HEK293T (cell line): ENCODE measurements around the gene CDV3.

Experiments used
- CTCF ChIA-PET: fragments of 350-600 bp; formaldehyde crosslinking; extraction: SDS; loops from one replicate; lab custom pipeline; 2021; ENCODE audit warnings: antibody characterized with exemption, inconsistent platforms; lab: Yijun Ruan, JAX
- POLR2A ChIA-PET: fragments of 350-600 bp; formaldehyde crosslinking; extraction: SDS; loops from one replicate; lab custom pipeline; 2020; ENCODE audit warnings: antibody characterized with exemption, inconsistent platforms; lab: Yijun Ruan, JAX
- DNase-seq: peaks from one replicate; pipeline ENCODE4 v3.0.0; 2012; ENCODE audit warnings: mixed read lengths; ENCODE audit errors: extremely low spot score
- ARNT ChIP-seq: fragments of 450-650 bp; IDR thresholded peaks from 2 replicates; pipeline ENCODE4 v1.6.1; 2017; ENCODE audit warnings: mild to moderate bottlenecking
- BHLHE40 ChIP-seq: fragments of 450-650 bp; IDR thresholded peaks from 2 replicates; pipeline ENCODE4 v1.6.1; 2016; ENCODE audit warnings: mild to moderate bottlenecking, moderate library complexity, borderline replicate concordance
- CTBP1 ChIP-seq: fragments of 450-650 bp; IDR thresholded peaks from 2 replicates; pipeline ENCODE4 v1.6.1; 2016; ENCODE audit warnings: borderline replicate concordance
- ELF4 ChIP-seq: fragments of 450-650 bp; IDR thresholded peaks from 2 replicates; pipeline ENCODE4 v1.6.1; 2017; ENCODE audit warnings: antibody characterized with exemption
- FOXA1 ChIP-seq: fragments of 450-650 bp; IDR thresholded peaks from 2 replicates; pipeline ENCODE4 v1.6.1; 2016; ENCODE audit warnings: mild to moderate bottlenecking
- FOXK2 ChIP-seq: fragments of 450-650 bp; IDR thresholded peaks from 2 replicates; pipeline ENCODE4 v1.6.1; 2016; ENCODE audit warnings: mild to moderate bottlenecking
- FOXM1 ChIP-seq: fragments of 450-650 bp; IDR thresholded peaks from 2 replicates; pipeline ENCODE4 v1.6.1; 2017; ENCODE audit warnings: mild to moderate bottlenecking, borderline replicate concordance
- HDGF ChIP-seq: fragments of 450-650 bp; IDR thresholded peaks from 2 replicates; pipeline ENCODE4 v1.6.1; 2017; ENCODE audit warnings: antibody characterized with exemption, borderline replicate concordance
- L3MBTL2 ChIP-seq: fragments of 450-650 bp; conservative IDR thresholded peaks from 2 replicates; pipeline ENCODE4 v1.6.1; 2016; ENCODE audit warnings: mild to moderate bottlenecking
- LEF1 ChIP-seq: fragments of 450-650 bp; IDR thresholded peaks from 2 replicates; pipeline ENCODE4 v1.6.1; 2017; ENCODE audit warnings: mild to moderate bottlenecking, borderline replicate concordance
- NFRKB ChIP-seq: fragments of 450-650 bp; IDR thresholded peaks from 2 replicates; pipeline ENCODE4 v1.6.1; 2016; ENCODE audit warnings: mild to moderate bottlenecking, moderate library complexity
- SP1 ChIP-seq: fragments of 450-650 bp; IDR thresholded peaks from 2 replicates; pipeline ENCODE4 v1.6.1; 2017
- SUZ12 ChIP-seq: fragments of 450-650 bp; IDR thresholded peaks from 2 replicates; pipeline ENCODE4 v1.6.1; 2016; ENCODE audit warnings: mild to moderate bottlenecking
- TARDBP ChIP-seq: fragments of 450-650 bp; IDR thresholded peaks from 2 replicates; pipeline ENCODE4 v1.6.1; 2016
- ZNF384 ChIP-seq: fragments of 450-650 bp; IDR thresholded peaks from 2 replicates; pipeline ENCODE4 v1.6.1; 2016
- TF ChIP-seq, protein P1 (sequence below): fragments of 450-650 bp; IDR thresholded peaks from 2 replicates; pipeline ENCODE4 v1.6.1; 2016

CDV3 gene

DNA sequence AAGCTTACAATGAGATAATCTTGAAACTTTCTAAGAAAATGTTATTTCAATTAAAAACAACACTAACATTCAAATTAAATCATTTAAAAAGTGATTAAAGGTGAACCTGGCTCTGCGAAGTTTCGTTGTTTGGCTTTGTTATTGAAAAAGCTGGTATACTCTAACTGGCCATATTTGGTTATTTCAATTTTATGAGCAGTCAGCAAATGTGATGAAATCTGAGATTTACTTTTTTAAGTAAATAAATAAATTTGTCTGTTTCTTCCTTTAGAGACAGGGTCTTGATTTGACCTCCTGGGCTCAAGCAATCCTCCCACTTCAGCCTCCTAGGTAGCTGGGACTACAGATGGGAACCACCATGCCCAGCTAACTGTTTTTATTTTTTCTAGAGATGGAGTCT lies 38.0 kb downstream of the CDV3 start:
- CTCF ChIA-PET: no interaction called here
- TF ChIP-seq SUZ12 (no peak), ARNT (no peak), BHLHE40 (no peak), FOXK2 (no peak), NFRKB (no peak), ZNF384 (no peak), L3MBTL2 (no peak), FOXA1 (no peak), HDGF (no peak), LEF1 (no peak), TARDBP (no peak), FOXM1 (no peak), CTBP1 (no peak), ELF4 (no peak), SP1 (no peak)
- TF ChIP-seq, protein P1, sequence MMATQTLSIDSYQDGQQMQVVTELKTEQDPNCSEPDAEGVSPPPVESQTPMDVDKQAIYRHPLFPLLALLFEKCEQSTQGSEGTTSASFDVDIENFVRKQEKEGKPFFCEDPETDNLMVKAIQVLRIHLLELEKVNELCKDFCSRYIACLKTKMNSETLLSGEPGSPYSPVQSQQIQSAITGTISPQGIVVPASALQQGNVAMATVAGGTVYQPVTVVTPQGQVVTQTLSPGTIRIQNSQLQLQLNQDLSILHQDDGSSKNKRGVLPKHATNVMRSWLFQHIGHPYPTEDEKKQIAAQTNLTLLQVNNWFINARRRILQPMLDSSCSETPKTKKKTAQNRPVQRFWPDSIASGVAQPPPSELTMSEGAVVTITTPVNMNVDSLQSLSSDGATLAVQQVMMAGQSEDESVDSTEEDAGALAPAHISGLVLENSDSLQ: no peak
- DNase-seq: no peak
- POLR2A ChIA-PET: no interaction called here

DNA sequence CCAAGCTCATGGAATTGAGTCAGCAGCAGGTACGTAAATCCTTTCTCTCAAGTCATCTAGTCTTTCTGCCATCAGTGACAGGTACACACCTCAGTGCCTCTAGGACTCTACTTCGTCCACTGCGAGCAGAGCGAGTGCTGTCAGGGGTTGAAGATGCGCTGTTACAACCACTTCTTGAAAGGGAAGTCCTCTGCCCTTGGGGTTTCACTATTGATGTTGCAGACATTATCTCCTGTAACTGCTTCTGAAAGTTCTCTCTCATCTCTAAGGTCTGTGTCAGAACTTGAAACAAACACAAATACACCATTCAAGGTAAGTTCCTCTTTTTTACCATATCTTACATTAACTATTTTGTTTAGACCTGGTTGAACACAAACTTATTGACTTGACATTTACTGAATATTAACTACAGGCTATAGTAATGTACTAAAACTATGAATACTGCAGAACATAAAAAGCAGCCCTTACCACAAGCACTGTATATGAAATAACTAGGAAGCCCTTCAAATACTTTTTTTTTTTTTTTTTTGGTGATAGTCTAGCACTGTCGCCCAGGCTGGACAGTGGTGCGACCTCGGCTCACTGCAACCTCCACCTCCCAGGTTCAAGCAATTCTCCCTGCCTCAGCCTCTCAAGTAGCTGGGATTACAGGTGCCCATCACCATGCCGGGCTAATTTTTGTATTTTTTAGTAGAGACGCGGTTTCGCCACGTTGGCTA lies 46.7 kb downstream of the CDV3 start:
- ChIA-PET CTCF (interaction anchor here (0.6 kb wide), 1 partner anchor 9 kb away, joined by 3 read pairs; no protein-coding TSS in a partner anchor), POLR2A (no interaction called here)
- no peak for DNase-seq
- TF ChIP-seq SUZ12: no peak
- no peak for TF ChIP-seq ZNF384
- TF ChIP-seq FOXK2: no peak
- no peak for TF ChIP-seq HDGF
- TF ChIP-seq L3MBTL2: no peak
- TF ChIP-seq NFRKB: no peak
- TF ChIP-seq, protein P1: no peak
- TF ChIP-seq CTBP1: no peak
- TF ChIP-seq BHLHE40: no peak
- TF ChIP-seq ARNT: no peak
- TF ChIP-seq LEF1: no peak
- TF ChIP-seq SP1: no peak
- TF ChIP-seq FOXM1: no peak
- TF ChIP-seq TARDBP: no peak
- no peak for TF ChIP-seq FOXA1
- TF ChIP-seq ELF4: no peak

DNA sequence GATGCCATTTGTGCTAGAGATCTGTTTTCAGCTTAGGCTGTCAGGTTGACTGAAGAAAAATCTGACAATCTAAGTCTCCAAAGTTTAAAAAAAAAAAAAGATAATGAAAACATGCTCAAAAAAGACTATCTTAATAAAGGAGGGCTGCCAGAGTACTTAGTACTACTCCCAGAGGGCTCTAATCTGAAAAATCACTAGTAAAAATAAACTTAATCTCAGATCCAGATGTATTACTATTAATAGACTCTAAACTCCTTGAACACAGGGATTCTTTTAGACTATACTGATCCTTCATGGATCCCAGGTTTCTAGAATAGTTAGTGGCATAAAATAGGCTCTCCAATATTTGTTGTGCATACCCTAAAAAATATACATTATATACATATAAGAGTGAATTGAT lies 54.3 kb downstream of the CDV3 start:
- no peak for DNase-seq
- ChIA-PET CTCF (no interaction called here), POLR2A (no interaction called here)
- TF ChIP-seq TARDBP: no peak

DNA sequence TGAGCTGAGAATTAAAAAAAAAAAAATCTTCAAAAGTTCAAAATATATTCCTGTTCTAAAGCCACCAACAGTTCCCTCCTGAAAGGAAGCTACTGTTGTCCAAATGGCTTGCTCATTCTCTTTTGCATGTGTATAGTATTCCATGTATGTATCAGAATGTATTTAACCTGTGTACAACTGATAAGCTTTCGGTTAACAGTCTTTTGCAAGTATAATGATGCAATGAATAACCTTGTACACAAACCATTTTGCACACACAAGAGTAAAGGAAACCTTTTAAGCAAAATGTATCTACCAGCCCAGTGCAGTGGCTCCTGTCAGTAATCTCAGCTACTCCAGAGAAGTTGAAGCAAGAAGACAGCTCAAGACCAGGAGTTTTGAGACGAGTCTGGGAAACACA lies 55.7 kb downstream of the CDV3 start:
- TF ChIP-seq L3MBTL2: no peak
- no peak for DNase-seq
- CTCF ChIA-PET: interaction anchor here (0.7 kb wide), 1 partner anchor 9 kb away, joined by 3 read pairs; no protein-coding TSS in a partner anchor
- POLR2A ChIA-PET: no interaction called here

DNA sequence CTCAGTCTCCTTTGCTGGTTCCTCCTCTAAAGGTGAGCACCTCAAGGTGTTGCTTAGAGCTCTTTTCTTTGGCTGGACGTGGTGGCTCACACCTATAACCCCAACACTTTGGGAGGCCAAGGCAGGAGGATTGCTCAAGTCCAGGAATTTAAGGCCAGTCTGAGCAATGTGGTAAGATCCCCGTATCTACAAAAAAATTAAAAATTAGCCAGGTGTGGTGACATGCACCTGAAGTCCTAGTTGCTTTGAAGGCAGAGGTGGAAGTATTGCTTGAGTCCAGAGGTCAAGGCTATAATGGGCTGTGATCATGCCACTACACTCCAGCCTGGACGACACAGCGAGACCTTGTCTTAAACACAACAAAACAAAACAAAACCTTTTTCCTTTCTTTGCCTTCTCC lies 60.0 kb downstream of the CDV3 start:
- DNase-seq: no peak
- TF ChIP-seq SUZ12: no peak
- TF ChIP-seq HDGF: no peak
- TF ChIP-seq, protein P1: no peak
- no peak for TF ChIP-seq CTBP1
- no peak for TF ChIP-seq LEF1
- no peak for TF ChIP-seq FOXM1
- TF ChIP-seq FOXK2: no peak
- no peak for TF ChIP-seq NFRKB
- TF ChIP-seq ARNT: no peak
- no peak for TF ChIP-seq L3MBTL2
- TF ChIP-seq FOXA1: no peak
- TF ChIP-seq SP1: no peak
- no peak for TF ChIP-seq BHLHE40
- CTCF ChIA-PET: no interaction called here

More for the DNA sequence above, 60.0 kb downstream of the CDV3 start:
- POLR2A ChIA-PET: no interaction called here
